Measurements from ENCODE around the gene ZC3H15.
"Not testable (repeated sequence)": the region's sequence is repeated elsewhere in the genome, so short reads cannot be mapped to it uniquely, and the experiment has no call there.

ZC3H15 gene

DNA sequence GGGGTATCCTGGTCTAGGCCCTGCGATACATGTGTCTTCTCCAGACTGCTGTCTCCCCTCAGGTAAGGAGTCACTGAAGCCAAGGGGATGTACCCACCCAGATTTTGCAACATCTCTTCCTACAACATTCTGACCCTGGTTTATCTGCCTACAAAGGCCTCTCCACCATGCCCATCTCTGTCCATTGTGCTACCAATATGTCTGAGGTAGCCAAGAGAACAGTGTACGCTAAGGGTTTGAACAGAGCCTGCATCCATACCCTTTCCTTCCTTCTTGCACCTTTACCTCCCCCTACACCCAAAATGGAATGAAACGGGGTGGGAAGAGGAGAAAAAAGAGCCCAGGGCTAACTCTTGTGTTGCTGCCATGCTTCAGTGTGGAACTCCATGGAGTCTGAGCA is 11.9 kb downstream of the ZC3H15 start:
- no peak for DNase-seq

DNA sequence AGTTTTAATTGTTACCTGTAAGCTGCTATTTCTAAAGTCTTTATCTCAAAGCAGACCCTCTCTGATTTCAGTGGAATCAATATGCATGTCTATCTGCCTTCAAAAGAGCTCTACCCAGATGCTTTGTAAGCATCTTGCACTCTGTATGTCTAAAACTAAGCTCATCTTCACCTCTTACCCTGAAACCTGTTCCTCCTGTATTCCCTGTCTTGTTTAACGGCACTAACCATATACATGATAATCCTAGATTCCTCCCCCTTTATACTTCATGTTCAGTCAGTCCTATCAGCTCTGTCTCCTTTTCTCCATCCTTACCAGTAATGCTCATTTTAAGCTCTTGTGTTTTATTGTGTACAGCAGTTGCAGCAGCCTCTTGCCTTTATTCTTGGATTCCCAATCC is 12.8 kb downstream of the ZC3H15 start:
- no peak for DNase-seq

DNA sequence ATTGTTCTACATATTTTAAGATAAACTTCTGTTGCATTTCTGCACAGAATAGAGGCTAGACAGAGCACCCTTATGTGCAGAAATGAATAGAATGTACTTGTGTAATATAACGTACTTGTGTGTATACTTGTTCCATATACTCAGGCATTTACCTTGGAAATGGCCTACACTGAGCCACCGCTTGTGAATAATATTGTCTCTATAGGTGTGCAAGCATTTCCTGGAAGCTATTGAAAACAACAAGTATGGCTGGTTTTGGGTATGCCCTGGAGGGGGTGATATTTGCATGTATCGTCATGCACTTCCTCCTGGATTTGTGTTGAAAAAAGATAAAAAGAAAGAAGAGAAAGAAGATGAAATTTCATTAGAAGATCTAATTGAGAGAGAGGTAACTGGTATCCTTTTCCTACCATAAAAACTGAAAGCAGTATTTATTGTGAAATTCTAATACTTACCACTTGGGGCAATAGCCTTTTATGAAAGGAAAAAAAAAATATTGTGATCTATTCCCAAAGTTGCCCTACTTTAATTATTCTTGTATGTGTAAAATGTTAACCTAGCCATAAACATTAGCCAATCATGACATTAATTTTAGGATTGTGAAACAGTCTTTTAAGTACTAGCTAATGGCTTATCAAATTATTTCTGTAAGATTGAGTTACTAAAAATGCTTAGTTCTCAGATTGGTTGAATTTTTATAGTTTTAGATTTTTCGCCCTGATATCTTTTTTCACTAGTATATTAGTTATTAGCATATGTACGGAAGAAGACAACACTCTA is 18.0 kb downstream of the ZC3H15 start:
- DNase-seq = no peak

DNA sequence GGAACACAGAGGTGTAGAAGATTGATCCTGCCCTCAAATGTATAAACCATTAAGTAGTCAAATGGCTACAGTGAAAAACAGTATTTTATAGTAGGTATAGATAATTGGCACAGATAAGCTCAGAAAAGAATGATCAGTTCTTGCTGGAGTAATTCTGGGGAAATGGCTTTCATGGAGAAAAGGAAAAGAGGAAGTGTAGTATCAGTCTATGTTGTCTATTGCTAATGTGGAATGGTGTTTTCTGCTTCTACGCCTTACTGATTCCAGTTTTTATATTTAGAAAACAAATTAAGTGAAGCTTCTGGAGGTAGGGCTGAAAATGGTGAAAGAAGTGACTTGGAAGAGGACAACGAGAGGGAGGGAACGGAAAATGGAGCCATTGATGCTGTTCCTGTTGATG is 22.2 kb downstream of the ZC3H15 start:
- no peak for DNase-seq

DNA sequence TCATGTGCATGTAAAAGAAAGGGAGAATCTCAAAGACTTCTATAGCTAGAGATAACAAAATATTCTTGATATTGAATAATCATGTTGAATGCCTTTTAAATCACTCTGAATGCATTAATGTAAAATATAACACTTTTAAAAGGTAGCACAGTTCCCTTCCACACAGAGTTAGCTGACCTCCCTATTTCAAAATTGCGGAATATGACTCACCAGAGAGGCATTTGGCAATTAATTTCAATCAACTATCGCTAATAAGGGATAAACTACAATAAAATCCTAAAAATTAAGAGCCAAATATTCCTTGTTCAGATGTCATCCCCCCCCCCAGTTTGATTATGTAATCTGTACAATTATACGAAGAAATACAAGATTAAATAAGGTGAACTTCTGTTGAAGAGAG is 29.3 kb downstream of the ZC3H15 start:
- DNase-seq = no peak

DNA sequence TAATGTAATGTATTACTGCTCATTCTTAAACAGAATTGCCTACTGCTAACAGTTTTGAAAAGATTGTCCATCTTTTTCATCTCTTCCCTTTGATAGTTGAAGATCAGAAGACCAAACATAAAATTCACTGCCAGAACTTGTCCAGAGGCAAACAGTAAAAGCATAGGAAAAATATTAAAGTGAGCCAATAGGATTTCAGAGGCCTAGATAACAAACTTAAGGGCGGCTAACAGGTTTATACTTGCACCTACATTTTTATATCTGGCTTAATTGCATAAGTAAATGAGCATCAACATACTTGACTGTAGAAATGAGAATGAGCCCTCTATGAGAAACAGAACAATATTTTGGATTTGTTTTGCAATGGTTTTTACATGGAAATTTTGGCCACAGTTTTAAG is 30.3 kb downstream of the ZC3H15 start:
- DNase-seq = no peak

DNA sequence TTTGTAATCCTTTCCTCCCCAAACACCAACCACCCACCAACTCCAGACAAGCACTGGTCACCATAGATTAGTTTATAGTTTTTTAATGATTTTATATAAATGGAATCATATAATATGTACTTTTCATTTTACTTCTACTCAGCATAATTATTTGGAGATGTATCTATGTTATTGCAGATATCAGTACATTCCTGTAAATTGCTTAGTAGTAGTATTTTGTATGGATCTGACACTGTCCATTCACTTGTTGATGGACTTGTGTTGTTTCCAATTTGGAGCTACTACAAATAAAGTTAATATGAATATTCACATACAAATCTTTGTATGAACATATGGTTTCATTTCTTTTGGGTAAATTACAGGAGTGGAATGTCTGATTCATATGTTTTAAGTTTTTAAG is 31.0 kb downstream of the ZC3H15 start:
- DNase-seq = no peak

DNA sequence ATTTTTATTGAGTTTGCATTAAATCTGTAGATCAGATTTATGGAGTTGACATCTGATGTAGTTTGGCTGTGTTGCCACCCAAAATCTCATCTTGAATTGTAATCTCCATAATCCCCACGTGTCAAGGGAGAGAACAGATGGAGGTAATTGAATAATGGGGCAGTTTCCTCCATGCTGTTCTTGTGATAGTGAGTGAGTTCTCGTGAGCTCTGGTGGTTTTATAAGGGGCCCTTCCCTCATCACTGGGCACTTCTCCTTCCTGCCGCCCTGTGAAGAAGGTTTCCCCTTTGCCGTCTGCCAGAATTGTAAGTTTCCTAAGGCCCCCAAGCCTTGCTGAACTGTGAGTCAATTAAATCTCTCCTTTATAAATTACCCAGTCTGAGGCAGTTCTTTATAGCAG is 32.2 kb downstream of the ZC3H15 start:
- DNase-seq = no peak

DNA sequence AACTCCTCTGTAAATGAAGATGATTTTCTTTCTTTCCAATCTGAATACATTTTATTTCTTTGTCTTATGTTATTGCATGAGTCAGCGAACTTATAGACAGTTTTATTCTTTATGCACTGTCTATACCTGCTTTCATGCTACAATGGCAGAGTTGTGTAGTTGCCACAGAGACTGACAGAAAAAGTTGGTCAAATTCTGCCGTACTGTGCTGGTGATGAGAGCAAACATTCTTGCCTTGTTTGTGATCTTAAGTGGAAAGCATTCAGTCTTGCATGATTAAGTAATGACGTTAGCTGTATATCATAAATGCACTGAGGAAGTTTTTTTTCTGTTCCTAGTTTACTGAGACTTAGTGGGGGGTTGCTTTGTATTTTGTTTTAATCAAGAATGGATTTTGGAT is 32.9 kb downstream of the ZC3H15 start:
- no peak for DNase-seq

DNA sequence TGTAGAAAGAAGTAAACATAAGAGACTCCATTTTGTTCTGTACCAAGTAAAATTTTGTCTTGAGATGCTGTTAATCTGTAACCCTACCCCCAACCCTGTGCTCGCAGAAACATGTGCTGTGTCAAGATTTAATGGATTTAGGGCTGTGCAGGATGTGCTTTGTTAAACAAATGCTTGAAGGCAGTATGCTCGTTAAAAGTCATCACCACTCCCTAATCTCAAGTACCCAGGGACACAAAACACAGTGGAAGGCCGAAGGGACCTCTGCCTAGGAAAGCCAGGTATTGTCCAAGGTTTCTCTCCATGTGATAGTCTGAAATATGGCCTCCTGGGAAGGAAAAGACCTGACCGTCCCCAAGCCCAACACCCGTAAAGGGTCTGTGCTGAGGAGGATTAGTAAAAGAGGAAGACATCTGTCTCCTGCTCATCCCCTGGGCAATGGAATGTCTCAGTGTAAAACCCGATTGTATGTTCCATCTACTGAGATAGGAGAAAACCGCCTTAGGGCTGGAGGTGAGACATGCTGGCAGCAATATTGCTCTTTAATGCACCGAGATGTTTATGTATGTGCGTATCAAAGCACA is 35.6 kb downstream of the ZC3H15 start:
- not testable (repeated sequence) for DNase-seq

DNA sequence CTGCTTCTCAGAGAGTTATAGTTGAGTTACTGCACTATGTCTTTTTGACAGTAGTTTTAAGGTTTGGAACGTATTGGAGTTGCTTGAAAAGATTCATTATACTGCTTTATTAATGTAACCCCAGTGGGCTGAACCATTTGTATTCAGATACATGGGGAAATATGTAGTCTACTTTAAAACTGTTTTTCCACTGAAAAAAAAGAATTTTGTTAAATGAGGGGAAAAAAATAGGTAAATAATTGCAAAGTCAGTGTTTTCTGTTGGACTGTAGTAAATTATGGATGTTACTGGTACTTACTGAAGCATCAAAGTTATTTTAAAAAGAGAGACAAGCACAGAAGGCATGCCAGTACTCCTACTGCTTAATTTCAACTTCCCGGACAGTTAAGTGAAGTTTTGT is 36.4 kb downstream of the ZC3H15 start:
- no peak for DNase-seq

DNA sequence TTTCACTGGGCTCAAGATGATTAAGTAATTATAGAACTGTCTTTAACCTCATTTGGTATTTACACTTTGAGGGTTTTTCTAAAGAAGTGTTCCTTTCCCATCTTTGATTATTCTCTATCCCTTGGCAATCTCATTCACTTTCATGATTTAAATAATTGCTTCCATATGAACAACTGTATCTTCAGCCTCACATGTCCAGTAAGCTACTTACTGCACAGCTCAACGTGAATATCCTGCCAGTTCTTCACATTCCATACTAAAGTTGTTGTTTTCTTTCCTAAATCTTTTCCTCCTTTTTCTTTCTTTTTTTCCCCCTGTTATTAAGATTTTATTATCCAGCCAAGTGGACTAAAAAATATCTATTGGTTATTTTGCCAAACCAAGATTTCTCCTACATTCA is 37.7 kb downstream of the ZC3H15 start:
- no peak for DNase-seq

DNA sequence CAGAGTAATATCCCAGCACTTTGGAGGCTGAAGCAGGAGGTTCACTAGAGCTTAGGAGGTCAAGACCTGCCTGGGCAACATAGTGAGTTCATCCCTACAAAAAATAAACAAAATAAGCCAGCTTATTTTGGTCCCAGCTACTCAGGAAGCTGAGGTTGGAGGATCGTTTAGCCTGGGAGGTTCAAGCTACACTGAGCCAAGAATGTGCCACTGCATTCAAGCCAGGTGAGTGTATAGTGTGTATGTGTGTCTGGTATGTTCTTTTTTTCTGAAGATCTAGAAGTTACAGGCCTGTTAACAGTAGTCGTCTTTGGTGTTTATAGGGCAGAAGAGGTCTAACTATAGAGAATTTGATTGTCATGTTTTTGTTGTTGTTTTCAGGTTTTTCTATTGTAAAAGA is 40.2 kb downstream of the ZC3H15 start:
- DNase-seq = no peak

DNA sequence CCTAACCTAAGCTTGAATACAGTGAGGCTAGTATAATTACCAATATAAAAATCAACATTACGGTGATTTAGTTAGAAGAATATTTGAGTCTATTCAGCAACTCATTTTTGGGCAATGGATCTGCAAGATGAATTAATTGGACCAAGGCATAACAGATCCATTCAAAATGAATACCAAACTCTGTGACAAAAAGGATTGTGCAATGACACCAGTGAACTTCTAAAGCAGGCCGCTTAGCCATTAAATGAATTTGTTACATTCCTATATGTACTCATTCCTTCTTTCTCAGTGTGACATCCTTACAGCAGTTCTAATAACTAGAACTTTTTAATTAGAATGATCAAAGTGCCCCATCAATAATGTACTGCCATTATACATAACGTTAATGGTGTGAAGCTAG is 44.3 kb downstream of the ZC3H15 start:
- DNase-seq = no peak

DNA sequence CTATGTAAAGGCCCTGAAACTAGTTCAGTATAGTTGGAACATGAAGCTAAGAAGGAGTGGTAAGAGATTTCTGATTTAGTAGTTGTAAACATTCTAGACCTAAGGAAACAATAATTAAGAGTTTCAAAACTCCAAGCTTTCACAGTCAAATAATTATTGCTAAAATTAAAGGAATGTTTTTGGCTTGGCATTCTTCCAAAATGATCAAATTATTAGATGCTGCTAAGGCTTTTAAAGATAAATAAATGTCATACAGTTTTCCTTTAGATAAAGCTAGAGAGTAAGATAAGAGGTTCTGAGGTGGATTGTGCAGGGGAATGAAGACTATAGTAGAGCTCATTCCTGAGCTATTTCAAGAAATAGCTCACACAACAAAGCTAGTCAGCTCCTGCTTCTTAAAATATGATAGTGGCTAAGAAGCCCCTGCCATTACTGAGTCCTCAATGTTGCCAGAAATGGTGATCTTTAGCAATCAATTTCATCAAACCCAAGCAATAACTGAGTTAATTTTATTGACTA is 45.3 kb downstream of the ZC3H15 start:
- DNase-seq = no peak

DNA sequence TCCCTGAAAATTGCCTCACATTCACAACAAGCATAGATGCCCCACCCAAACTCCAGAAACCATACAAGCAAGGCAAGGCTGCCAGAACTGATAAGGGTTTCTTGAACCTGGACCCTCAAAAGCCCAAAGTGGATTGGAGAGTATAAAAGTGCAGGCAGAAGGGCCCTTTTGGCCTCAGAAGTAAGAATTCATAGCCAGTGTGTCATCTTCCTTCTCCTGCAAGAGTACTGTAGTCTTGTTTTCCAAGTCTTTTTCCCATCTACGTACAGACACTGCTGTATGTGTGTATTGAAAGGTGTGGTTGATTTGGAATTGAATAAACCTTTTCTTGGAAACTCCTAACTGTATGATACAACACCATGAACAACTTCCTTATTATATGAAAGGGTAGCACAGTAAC is 46.8 kb downstream of the ZC3H15 start:
- no peak for DNase-seq

DNA sequence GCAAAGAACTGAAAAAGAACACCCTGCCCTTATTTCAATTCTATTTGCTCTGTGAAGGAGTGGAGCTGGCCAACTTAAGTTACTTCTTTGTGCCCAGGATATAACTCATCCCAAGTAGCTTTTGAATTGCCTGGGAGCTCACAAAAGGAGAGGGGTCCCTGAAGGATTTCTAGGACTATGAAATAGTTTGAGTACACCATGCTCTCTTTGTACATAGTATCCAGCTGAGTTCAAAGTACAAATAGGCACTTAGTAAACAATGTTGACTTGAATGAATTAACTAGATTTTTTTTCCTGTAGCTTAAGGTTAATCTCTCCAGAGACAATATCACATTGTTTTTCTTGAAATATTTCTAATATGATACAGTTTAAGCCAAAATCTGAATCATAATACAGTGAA is 47.7 kb downstream of the ZC3H15 start:
- DNase-seq = no peak

DNA sequence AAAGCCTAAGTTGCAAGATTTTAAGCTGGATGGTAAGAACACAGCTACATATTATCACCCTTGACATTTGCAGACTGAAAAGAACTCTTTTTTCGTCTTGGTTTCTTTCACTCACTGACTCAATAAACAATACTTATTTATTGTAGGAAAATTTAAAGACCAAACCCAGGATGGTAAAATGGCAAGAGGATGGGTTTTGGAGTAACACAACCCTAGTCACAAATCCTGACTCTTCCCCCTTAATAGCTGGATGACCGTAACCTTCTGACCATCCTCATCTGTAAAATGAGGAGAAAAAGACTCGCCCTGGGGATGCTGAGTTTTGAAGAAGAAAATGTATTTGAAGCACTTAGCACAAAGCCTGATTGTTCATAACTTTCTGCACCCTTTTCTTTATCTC is 48.3 kb downstream of the ZC3H15 start:
- DNase-seq = no peak

DNA sequence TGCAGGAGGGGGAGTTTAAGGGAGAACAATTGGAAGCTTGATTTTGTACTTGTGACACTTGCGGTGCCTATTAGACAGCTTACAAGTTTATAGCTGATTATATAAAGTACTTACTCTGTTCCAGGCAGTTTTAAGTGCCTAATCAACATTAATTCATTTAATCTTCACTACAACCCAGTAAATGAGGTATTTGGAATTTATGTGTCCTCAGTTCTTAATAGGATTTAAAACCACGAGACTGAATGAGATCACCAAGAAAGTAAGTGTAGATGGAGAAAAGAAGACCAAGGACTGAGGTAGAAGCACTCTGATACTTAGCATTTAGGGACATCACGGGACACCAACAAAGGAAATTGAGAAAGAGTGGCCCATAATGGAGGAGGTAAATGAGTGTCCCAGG is 49.8 kb downstream of the ZC3H15 start:
- DNase-seq = no peak

DNA sequence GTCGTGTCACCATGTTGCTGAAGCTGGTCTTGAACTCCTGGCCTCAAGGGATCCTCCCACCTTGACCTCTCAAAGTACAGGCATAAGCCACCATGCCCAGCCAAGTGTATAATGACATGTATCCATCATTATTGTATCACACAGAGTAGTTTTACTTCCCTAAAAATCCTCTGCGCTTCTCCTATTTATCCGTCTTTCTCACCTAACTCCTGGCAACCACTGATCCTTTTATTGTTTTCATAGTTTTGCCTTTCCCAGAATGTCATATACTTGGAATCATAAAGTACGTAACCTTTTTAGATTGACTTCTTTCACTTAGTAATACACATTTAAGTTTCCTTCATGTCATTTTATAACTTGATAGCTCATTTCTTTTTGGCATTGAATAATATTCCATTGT is 51.0 kb downstream of the ZC3H15 start:
- DNase-seq = no peak

DNA sequence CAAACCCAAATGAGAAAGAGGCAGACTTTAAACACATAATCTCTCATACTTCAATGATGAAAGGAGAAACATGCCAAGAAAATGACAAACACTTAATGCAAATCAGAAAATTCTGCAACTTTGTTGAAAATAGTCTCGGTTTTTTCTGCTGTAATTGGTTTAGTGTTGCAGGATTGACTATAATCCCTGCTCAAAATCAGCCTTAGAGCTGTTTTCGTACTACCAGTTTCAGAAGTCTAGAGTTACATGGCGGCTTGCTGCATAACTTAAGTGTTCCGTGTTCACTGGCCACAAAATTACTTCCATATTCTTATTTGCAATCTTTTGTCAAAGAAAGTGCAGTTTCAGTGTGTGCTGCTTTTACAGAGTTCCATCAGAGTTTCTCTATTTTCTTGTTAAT is 54.9 kb downstream of the ZC3H15 start:
- no peak for DNase-seq

DNA sequence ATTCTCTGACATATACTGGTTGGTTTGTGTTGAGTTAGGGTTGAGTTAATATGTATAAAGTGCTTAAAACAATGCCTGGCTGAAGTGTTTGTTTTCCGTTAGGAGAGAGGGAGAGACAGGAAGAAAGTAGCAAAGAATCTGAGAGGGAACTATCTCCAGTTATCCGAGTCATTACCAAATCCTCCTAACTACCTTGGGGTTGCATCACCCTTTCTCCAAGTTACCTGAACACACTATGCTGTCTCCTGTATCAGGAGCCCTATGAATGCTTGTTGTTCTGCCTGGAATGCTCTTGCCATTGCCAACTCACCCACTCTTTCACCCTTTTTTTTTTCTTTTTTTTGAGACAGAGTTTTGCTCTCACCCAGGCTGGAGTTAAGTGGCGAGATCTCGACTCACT is 55.9 kb downstream of the ZC3H15 start:
- no peak for DNase-seq

DNA sequence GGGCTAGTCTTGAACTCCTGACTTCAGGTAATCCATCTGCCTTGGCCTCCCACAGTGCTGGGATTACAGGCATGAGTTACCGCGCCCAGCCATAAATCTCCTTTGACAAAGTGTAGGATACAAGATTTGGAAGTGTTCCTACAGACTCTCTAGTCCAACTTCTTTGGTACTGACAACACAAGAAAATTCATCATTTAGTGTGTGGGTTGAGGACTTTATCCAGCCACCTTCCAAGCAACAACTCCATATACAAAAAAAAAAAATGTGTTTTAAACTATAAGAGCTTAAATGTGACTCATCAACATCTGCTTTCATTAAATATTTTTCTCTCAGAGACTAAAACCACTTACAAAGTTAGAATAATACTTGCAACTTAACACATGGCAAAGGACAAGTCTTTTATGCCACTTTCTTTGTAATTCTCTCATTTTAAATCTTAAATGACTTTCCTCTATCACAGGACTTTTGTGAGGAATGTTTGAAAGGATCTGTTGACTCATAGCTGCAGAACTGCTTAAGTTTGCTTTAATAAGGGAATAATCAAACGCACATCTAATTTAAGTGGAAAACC is 57.6 kb downstream of the ZC3H15 start:
- no peak for DNase-seq

DNA sequence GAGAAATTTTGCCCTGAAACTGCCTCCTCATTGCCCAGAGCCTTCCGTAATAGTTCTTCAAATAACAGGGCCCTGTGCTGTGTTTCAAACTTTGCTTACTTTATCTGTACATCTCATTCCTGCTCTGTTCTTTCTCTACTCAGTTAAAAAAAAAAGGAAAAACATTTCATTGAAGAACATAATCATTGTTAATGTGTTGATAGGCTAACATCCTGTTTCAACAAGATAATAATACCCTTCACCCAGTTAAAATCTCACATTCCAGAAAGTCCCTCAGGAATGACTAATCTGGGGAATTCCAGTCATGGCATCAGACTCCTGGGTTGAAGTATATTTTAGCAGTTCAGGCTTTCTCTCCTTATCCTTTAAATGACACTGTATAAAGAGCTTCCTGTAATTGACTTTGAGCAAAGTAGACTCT is 58.2 kb downstream of the ZC3H15 start:
- DNase-seq = no peak

DNA sequence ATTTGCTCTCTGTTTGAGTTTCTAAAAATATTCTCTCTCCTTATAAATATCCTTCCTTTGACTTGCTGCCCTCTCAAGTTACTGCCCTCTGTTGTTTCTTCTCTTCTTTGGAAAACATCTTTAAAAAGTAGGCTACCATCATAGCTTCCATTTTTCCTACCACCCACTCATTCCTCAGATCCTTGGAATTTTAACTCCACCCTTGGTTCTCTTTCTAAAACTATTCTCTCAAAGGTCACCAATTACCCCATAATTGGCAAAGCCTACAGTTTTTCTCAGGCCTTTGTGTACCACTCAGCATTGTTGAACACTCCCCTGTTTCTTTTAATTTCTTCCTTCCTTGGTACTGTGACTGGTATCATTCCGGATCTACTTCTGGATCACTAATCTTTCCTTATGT is 60.8 kb downstream of the ZC3H15 start:
- DNase-seq = no peak
